HG03103 (cell line): Measurements from ENCODE around the gene RAB17.

Experiments used
- ATAC-seq: cut with Tn5 transposase; IDR thresholded peaks from one replicate; pipeline ENCODE4 v1.9.1; 2021; ENCODE audit warnings: low read depth; ENCODE audit not compliant: unreplicated experiment

The RAB17 gene, protein sequence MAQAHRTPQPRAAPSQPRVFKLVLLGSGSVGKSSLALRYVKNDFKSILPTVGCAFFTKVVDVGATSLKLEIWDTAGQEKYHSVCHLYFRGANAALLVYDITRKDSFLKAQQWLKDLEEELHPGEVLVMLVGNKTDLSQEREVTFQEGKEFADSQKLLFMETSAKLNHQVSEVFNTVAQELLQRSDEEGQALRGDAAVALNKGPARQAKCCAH

DNA sequence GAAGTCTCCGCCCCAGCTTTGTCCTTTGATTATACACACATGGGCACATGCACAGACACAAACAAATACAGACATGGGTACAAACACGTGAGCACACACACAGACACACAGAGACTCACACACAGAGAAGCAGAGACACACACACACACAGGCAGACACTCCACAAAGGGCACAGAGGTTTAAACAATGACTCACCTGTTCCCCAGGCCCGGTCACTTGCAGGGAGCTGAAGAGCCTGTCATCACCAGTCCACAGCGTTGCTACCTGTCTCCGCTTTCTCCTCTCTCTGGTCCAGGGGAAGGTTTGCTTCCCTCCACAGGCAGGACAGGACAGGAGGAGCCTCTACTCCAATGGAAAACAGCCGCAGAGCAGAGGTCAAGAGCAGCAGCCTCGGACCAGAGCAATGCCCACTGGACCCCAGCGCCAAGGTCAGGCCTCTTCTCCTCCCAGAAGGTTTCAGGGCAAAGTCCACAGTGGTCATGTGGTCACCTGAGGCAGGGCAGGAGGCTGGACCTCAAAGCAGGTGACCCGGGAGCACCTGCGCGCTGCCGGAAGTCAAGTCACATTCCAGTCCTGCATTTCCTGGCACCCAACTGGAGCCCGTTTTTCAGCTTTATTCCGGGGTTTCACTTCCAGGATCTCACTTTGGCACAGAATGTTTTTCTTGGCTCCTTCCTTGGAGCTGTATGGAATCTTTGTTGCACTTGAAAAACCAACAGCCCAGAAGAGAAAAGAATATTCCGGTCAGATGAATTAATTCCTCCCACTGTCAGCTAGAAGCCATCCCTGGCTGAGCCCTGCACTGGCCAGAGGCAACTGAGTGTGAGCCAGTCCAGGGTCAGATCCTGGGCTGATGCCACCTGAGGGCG lies at the start of gene RAB17:
RAB17 (minus strand) TSS at position 463 of the 869 bp plus-strand sequence. CDS start 4,580 bp downstream, outside the sequence.
- ATAC-seq: no peak

DNA sequence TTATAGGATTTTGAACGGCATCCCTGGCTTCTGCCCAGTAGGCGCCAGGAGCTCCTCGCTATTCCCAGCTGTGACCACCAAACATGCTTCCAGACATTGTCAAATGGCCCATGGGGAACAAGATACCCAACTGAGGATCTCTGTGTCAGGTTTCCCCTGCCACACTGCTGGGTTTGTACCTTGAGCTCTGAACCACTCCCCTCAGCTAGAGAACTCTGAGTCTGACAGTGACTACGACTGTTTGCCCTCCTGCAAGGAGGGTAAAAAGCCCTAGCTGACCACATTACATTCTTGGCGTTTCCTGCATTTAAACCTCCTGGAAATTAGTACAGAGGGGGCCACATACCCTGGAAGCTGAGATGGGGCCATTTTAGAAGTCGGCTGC lies 49.3 kb upstream of the RAB17 start:
- no peak for ATAC-seq

DNA sequence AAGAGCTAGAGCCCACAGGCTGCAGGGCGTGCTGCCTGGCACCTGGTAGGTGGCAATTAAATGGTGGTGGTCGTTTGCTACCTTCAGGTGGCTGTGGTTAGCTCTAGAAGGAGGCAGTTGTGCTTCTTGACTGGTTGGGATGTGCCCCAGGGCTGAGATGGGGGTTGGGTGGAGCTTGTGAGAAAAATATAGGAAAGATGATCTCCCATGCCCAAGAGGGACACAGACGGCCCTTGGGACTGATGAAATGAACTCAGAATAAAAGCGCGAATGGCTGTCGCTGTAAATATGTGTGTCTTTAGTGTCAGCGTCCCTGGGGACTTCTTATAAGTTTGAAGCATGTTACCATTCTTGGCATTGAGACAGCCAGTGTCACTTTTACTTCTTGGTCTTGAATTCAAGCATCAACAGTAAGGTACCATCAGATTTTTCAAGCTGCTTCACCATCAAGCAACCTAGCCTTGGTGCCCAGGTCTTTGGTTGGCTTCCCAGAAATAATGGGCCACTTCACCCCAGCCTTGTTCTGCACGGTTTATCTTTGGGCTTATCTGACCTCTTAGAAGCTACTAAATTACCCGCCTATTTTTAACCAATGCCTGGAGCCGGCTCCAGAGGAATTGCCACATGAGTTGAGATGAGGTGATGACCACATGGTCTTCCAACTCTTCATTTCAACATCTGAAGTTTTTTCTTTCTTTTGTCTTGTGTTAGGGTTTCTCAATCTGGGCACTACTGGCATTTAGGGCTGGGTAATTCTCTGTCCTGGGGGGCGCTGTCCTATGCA lies 48.7 kb upstream of the RAB17 start:
- no peak for ATAC-seq

DNA sequence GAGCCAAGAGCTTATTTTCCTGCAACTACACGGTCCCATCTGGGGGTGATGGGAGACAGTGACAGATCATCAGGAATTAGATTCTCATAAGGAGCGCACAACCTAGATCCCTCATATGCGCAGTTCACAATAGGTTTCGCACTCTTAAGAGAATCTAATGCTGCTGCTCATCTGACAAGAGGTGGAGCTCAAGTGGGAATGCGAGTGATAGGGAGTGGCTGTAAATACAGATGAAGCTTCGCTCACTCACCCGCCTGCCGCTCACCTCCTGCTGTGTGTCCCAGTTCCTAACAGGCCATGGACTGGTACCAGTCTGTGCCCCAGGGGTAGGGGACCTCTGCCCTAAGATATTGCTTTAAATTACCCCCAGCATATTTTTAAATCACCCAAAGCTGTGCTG lies 47.6 kb upstream of the RAB17 start:
- no peak for ATAC-seq

DNA sequence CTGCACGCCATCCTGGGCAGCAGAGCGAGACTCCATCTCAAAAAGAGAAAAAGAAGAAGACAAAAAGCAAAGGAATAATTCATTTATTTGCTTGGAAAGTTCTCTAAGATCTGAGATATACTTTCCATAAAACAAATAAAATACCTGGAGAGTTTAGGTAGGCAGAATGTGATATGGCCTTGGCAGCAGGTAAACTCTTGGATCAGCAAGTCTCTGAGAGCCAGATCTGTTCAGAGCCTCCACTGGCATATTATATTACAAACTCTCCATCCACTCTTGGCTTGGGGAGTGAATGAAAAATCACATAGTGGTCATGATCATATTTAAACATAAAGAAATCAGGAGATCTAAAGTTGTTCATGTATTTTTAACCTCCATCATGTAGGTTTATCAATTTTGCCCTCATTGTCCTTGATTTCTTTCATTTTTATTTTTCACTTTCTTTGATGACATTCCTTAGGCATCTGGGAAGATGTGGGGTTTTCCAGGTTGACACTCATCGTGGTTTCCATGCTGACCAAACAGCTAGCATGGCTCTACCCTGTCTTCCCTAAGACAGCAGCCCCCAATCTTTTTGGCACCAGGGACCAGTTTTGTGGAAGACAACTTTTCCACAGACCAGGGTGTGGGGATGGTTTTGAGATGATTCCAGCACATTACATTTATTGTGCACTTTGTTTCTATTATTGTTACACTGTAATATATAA lies 47.0 kb upstream of the RAB17 start:
- ATAC-seq: no peak

DNA sequence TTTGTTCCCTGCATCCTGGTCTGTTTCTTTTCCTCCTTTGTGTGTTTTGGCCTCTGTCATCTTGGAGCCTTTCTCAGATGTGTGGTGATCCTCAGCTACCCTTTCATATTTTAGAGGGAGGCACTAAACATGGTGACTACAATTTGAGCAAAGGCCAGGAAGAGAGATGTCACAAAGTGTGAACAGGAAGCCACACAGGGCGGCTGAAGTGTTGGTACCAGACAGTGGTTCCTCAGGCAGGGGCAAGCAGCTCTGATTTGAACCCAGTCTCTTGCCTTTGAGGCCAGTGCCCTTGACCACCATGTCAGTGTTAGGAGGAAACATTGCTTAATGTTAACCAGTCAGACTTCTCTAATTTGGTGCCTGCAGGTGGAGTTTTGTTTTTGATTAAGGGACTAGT lies 46.0 kb upstream of the RAB17 start:
- ATAC-seq: no peak

DNA sequence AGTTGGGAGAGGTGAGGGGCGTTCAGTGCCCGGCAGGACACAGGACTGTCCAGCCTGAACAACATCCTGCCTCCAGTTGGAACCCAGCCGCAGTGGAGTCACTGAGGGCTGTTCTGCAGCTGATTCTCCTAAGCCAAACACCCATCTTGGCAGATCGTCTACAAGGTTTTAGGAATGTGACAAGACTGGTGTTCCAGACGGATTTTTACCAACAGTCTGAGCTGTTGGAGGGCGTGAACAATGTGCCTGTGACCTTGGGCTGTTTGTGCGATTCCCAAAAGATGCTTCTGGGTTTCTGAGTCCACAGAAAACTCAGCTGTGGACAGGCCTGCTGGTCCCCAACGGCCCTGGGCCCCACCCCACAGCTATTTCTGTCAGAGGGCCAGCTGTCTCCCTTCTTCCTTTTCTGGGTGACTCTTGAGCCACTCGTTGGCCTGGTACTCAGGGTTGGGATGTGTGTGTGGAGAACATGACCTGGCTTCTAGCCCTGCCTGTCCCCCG lies 42.6 kb upstream of the RAB17 start:
- no peak for ATAC-seq

DNA sequence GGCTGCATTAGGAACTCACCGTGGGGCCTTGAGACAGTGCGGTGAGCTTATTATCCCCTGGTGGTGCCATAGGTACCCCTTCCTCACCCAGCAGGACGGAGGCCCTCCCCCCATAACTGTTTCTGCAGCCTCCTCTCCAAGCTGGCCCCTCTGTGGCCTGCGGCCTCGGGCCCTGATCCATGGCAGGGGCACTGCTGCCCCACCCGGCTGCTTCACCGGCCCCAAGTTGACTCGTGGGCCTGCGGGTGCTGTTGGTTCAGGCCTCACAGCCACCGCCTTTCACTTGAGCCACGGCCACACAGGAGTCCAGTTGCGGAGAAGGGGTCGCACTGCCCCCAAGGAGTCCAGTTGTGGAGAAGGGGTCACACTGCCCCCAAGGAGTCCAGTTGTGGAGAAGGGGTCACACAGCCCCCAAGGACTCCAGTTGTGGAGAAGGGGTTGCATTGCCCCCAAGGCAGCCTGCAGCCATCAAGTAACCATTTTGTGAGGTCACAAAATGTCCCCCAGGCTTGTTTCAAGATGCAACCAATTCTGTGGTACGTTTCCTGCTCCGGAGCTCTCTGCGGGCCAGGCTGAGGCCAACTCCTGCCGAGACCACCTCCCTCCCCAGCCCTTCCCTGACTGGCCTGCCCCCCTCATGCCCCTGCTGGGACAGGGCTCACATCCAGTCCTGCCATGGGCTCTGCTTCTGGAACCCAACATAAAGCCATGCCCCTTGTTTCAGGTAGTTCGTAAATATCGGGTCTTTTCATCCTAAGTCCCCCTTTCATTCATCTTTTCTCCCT lies 41.5 kb upstream of the RAB17 start:
- no peak for ATAC-seq

DNA sequence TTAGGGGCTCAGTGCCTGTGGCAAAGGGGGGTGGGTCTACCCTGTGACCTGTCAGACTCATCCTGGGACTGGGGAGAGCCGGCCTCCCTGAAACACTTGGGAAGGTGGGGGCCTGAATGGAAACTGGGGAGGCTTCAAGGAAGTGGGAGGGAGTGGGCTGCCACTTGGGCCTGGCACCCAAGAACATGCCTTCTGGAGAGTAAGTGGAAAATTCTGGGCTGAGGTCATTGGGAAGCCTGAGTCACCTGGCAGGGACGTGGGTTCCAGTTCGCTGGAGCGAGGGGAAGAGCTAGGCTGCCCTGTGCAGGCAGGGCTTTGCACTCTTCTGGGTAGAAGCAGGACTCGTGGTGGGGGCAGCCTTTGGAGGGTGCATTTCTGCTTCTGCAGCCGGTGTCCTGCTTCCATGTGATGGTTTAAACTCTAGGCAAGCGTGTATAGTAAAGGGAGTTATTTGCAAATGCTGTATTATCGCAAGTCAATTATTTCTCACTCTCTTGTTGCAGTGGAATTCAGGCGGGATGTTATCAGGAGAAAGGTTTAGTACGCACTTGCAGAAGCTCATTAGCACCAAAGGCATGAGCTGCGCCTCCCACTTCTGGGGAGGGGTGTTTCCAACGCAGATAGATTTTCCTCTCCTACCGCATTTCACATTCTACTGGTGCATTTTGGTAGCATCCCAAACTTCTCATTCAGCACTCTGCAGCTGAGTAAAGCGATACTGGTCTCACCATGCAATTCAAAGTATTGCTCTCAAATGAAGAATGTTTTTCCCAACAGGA lies 40.7 kb upstream of the RAB17 start:
- ATAC-seq: no peak

DNA sequence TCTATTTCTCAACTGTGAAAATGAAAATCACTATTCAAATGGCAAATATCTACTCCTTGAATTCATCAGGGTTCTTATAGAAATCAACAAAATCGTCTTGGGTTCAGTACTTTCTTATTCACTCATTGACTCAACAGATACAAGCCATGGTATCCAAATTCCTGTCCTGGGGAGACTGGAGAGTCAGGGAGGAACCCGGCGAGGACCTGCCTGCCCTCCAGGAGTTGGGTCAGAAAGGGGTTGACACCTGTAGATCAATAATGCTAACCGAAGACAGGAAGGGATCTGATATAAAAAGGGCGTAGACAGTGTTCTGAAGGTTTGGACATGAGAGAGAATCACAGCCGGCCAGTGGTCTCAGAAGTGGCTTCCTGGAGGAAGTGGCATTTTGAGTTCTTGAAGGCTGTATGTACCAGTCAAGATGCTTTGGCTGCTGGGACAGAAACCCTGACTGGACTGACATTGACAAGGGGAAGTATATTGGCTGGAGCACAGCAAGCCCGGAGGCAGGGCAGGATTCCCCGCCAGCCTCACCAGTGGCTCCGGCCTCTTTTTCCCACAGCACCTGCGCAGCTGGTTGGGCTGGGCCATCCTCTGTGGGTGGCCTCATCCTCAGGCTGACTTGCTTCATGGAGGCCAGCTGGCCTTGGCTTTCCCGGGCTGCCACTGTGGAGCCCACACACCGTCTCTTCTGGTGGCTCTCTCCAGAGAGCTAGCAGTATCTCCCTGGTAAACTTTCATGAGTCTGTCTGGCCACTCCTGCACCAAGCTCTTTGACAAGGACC lies 39.9 kb upstream of the RAB17 start:
- ATAC-seq: no peak

DNA sequence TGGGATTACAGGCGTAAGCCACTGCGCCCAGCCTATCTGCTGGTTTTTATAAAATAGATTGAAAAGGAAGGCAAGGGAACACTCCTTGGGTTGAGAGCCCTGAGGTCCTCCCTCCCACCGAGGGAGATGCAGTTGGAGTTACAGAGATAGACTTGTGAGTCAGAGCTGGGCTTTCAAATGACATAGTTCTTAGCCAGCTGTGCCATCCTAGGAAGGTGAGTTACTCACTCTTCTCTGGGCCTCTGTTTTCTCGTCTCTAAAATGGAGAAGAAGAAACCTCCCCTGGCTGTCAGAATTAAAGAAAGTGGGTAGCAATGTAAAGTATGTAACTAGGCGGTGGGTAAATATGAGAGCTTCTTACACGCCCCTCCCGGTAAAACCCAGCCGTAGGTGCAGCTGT lies 39.2 kb upstream of the RAB17 start:
- ATAC-seq: no peak

DNA sequence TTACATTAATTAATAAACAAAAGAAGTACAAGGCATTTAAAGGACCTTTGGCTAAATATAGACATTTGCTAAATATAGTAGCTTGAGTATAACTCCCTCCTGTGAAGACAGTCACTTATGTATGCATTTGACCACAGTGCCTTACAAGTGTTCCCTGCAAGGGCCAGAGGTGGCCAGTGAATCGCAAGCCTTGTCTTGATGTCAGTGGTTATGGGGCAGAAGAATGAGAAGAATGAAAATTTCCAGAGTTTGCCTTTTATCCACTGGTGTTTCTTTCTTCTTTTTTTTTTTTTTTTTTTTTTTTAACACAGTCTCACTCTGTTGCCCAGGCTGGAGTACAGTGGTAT lies 38.6 kb upstream of the RAB17 start:
- no peak for ATAC-seq

DNA sequence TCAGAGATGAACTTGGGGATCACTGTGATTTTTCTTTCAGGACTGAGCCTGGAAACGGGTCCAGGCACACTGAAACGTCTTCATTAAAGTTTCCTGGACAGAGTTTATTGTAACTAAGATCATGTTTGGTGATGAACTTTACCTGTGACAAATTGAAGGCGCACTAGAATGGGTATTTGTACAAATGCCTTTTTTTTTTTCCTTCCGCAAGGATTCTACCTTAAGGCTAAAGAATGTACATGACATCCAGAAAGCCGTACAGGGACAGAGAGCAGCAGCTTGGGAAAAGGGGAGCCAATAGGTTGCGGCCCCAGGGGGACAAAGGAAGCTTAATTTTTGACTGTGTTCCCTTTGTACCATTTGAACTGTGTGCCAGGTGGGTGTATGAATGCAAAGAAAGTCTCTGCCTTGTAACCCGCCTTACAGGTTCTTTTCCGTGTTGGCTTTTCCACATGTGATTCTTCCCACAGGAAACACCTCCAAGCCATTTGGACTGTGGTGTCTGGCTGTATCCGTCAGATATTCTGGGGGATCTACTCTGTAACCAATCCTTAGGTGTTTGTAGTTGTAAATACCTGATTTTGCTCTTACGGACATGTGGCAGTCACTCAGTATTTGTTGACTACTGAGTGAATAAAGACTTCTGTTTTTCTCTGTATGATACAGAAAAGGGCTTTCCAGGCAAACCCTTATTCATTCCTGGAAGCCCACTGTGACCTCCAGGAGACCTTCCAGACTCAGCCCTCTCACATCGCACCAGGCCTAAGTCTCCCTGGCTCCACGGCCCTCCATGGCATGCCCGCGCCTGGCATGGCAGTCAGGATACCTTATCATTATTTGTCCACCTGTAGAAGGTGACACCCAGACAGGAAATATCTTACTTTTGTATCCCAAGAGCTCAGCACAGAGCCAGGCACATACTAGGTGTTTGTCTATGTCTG lies 38.0 kb upstream of the RAB17 start:
- ATAC-seq: no peak

DNA sequence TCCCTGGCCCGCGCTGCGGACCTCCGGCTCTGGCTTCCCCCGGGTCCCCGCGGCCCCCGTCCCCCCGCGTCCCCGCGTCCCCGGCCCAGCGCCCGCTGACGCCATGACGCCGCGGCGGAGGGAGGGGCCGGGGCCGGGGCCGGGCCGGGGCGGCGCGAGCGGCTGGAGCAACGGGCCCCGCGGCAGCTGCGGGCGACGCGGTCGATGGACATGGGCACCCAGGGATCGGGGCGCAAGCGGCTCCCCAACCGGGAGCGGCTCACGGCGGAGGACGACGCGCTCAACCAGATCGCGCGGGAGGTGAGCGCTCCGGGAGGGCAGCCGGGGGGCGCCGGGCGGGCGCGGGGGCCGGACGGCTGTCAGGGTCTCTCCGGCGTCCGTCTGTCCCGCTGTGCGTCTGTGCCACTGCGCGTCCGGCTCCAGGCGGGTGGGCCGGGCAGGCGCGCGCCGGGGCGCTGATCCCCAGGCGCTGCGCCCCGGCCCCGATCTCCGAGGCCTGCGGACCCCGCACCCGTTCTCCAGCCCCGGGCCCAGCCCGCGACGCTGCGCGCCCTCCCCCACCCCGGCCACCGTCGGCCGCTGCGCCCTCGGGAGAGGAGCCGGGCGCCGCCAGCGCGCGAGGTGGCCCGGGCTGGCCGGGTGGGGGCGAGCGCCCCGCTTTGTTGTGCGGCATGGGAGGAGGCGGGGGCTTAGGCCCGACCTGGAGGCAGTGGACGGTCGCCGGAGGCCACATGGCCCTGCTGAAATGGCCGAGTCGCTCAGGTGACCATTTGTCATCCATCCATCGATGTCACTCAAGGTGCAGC lies 37.1 kb upstream of the RAB17 start, which contains the start of gene LRRFIP1:
LRRFIP1 (plus strand) TSS at position 147 of the 806 bp plus-strand sequence; CDS start at position 205, 58 bp downstream.
- ATAC-seq: no peak

DNA sequence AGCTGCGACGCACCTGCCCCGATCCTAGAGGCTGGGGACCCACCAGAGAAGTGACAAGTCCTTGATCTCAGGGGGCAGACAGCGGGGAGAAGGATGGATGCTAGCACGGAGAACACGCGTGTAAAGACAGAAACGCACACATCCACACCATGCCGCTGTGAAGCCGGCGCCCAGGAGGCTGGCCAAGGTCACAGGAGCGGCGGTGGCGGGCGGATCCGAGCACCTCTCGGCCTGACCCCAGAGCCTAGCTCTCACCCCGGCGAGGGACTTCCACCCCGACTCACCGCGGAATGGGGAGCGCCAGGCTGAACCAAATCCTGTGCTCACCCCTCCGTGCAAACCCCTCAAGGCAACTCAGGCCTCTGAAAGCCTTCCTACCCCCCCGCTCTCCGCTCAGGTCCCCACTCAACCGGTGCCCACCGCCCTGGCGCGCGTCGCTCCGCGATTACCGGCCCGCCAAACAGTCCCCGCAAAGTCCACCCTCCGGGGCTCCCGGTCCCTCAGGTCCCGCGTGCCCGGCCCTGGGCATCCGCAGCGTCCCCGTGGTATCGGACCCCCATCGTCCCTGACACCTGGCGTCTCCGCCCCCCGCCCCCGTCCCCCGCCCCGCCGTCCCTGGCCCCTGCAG lies 36.4 kb upstream of the RAB17 start:
- ATAC-seq: no peak

DNA sequence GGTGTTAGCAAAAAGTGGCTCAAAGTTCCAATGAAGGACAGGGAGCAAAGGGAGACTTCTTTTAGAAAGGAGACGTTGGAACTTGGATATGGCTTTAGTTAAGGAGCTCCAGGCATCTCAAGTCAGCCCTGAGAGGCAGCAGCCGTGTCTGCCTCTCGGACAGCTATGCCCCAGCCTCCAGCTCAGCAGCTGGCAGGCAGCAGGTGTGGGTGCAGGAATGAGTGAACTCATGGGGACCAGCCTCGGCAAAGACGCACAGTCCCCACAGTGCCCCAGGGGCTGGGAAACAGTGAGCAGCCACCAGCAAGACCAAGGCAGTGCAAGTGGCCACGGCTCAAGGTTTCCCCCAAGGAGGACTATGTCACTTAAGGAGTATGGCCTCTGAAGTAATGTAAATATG lies 35.2 kb upstream of the RAB17 start:
- ATAC-seq: no peak
